Measurements from ENCODE around the gene ZNF175. TPM values are rescaled to one million over a fixed set of nuclear protein-coding genes. Genes with fewer than 3 reads are reported as not detected.

ZNF175 gene
- polyA plus RNA-seq, 1 donor (not counting 4 experiments of a cell fraction or from before 2014, with no cell fraction given) = 3.8 TPM

GRCh38 chr19:51535535-51535934, 35.5 kb upstream of the ZNF175 start:
- DNase-seq (ENCODE audit: low read depth, low spot score) (no peak), FAIRE-seq (no peak)
- Histone ChIP-seq H2AFZ (ENCODE audit: control insufficient read depth, low read length) (no peak overlapping the region), H3K36me3 (ENCODE audit: control insufficient read depth in 2 of 2, extremely low read depth in 1 of 2, insufficient read depth in 2 of 2, low read length in 2 of 2) (no peaks in the 10 kb centered on the region), H3K79me2 (ENCODE audit: control insufficient read depth, insufficient read depth, low read length) (no peaks in the 10 kb centered on the region), H3K9ac (ENCODE audit: control insufficient read depth, extremely low read depth, insufficient read depth, low read length) (no peak overlapping the region), H3K4me1 (ENCODE audit: control insufficient read depth, extremely low read depth, insufficient read depth, low read length) (no peaks in the 10 kb centered on the region), H3K4me3 (ENCODE audit: control insufficient read depth in 2 of 3, extremely low read depth in 1 of 3, insufficient read depth in 2 of 3, low read depth in 1 of 3, low read length in 3 of 3) (no peak overlapping the region), H3K9me1 (ENCODE audit: control insufficient read depth, extremely low read depth, insufficient read depth, low read length) (no peaks in the 10 kb centered on the region), H3K27me3 (ENCODE audit: control insufficient read depth, extremely low read depth, insufficient read depth, low read length) (no peaks in the 10 kb centered on the region), H3K9me3 (ENCODE audit: control insufficient read depth, low read depth, low read length) (no peaks in the 10 kb centered on the region), H4K20me1 (ENCODE audit: control insufficient read depth, extremely low read depth, insufficient read depth, low read length) (no peaks in the 10 kb centered on the region), H3K27ac (ENCODE audit: control insufficient read depth, insufficient read depth, low read length) (no peak overlapping the region), H3K4me2 (ENCODE audit: control insufficient read depth, extremely low read depth, insufficient read depth, low read depth, low read length) (no peak overlapping the region)
- dilution Hi-C loops (cut with MboI; ENCODE audit: extremely low pct_ligation_motif_present, low sequenced_read_pairs) = no loop called here
- TF ChIP-seq EZH2 (IDR thresholded peaks at IDR 0.05; ENCODE audit: low read length) (no peak), CTCF (optimal IDR thresholded peaks at IDR 0.05 in 1 of 3, IDR thresholded peaks at IDR 0.05 in 1 of 3, conservative IDR thresholded peaks at IDR 0.05 in 1 of 3; ENCODE audit: extremely low read depth in 1 of 3, insufficient read depth in 2 of 3, low read length in 3 of 3) (no peak)

GRCh38 chr19:51539821-51540366, 31.2 kb upstream of the ZNF175 start:
- DNase-seq (ENCODE audit: low read depth, low spot score) = no peak
- Histone ChIP-seq H3K9me1 (ENCODE audit: control insufficient read depth, extremely low read depth, insufficient read depth, low read length) (no peaks in the 10 kb centered on the region), H3K4me2 (ENCODE audit: control insufficient read depth, extremely low read depth, insufficient read depth, low read depth, low read length) (no peak overlapping the region), H3K27me3 (ENCODE audit: control insufficient read depth, extremely low read depth, insufficient read depth, low read length) (no peaks in the 10 kb centered on the region), H2AFZ (ENCODE audit: control insufficient read depth, low read length) (no peak overlapping the region), H3K79me2 (ENCODE audit: control insufficient read depth, insufficient read depth, low read length) (no peaks in the 10 kb centered on the region), H3K9ac (ENCODE audit: control insufficient read depth, extremely low read depth, insufficient read depth, low read length) (no peak overlapping the region), H3K4me1 (ENCODE audit: control insufficient read depth, extremely low read depth, insufficient read depth, low read length) (no peaks in the 10 kb centered on the region), H3K9me3 (ENCODE audit: control insufficient read depth, low read depth, low read length) (no peaks in the 10 kb centered on the region), H4K20me1 (ENCODE audit: control insufficient read depth, extremely low read depth, insufficient read depth, low read length) (no peaks in the 10 kb centered on the region), H3K4me3 (ENCODE audit: control insufficient read depth in 2 of 3, extremely low read depth in 1 of 3, insufficient read depth in 2 of 3, low read depth in 1 of 3, low read length in 3 of 3) (no peak overlapping the region), H3K27ac (ENCODE audit: control insufficient read depth, insufficient read depth, low read length) (no peak overlapping the region), H3K36me3 (ENCODE audit: control insufficient read depth in 2 of 2, extremely low read depth in 1 of 2, insufficient read depth in 2 of 2, low read length in 2 of 2) (no peaks in the 10 kb centered on the region)
- no peak for TF ChIP-seq EZH2 (IDR thresholded peaks at IDR 0.05; ENCODE audit: low read length)
- no peak for TF ChIP-seq CTCF (optimal IDR thresholded peaks at IDR 0.05 in 1 of 3, IDR thresholded peaks at IDR 0.05 in 1 of 3, conservative IDR thresholded peaks at IDR 0.05 in 1 of 3; ENCODE audit: extremely low read depth in 1 of 3, insufficient read depth in 2 of 3, low read length in 3 of 3)
- FAIRE-seq = no peak
- dilution Hi-C loops (cut with MboI; ENCODE audit: extremely low pct_ligation_motif_present, low sequenced_read_pairs) = no loop called here
